Stomach (tissue), 4 donors: ENCODE results near the gene BANP.

ENCODE experiments used
- CTCF ChIP-seq, 7 experiments: fragments of 450-650 bp in 4 of 7; fragments of 200-600 bp in 3 of 7; sonication (generic) in 3 of 7; IDR thresholded peaks; one replicate each; pipeline ENCODE4 v1.5.1; 2016 to 2019; ENCODE audit warnings: antibody characterized with exemption in 7 of 7, control low read depth in 2 of 7, mild to moderate bottlenecking in 1 of 7
- EP300 ChIP-seq: sonication (generic); formaldehyde crosslinking; IDR thresholded peaks from one replicate; pipeline ENCODE4 v1.6.1; 2017; ENCODE audit warnings: antibody characterized with exemption
- POLR2A ChIP-seq, 4 donors: fragments of 450-650 bp; IDR thresholded peaks; one replicate each; pipeline ENCODE4 v1.6.1; 2016; ENCODE audit warnings: antibody characterized with exemption in 4 of 4, control low read depth in 2 of 4, mild to moderate bottlenecking in 1 of 4, moderate library complexity in 1 of 4

GRCh38 chr16:88026964-88027938 lies 76.0 kb downstream of the BANP start:
- TF ChIP-seq CTCF (IDR thresholded peaks at IDR 0.05): no peak
- no peak for TF ChIP-seq POLR2A (IDR thresholded peaks at IDR 0.05)
- no peak for TF ChIP-seq EP300
